ENCODE measurements around the gene ARHGEF40.

The ARHGEF40 gene

GRCh38 chr14:21063479-21063878 is 6.6 kb upstream of the ARHGEF40 start:
- Histone ChIP-seq H3K27ac (ENCODE audit: low read length) (no peak overlapping the region), H3K79me2 (ENCODE audit: insufficient read depth, low read length) (no peaks in the 10 kb centered on the region), H3K4me2 (ENCODE audit: insufficient read depth, low read length) (no peak overlapping the region), H3K36me3 (ENCODE audit: insufficient read depth, low read length) (no peaks in the 10 kb centered on the region), H2AFZ (ENCODE audit: low read depth, low read length) (no peak overlapping the region), H3K4me1 (ENCODE audit: insufficient read depth, low read length) (no peaks in the 10 kb centered on the region), H3K27me3 (ENCODE audit: insufficient read depth, low read length, poor library complexity) (peaks cover 32% of the 10 kb centered on the region), H3K9ac (ENCODE audit: low read depth, low read length) (no peak overlapping the region), H3K4me3 (ENCODE audit: low read depth in 1 of 2, low read length in 2 of 2) (no peak overlapping the region), H4K20me1 (ENCODE audit: insufficient read depth, low read length) (no peaks in the 10 kb centered on the region), H3K9me3 (ENCODE audit: insufficient read depth, low read length, severe bottlenecking) (no peaks in the 10 kb centered on the region)
- TF ChIP-seq, protein P1, sequence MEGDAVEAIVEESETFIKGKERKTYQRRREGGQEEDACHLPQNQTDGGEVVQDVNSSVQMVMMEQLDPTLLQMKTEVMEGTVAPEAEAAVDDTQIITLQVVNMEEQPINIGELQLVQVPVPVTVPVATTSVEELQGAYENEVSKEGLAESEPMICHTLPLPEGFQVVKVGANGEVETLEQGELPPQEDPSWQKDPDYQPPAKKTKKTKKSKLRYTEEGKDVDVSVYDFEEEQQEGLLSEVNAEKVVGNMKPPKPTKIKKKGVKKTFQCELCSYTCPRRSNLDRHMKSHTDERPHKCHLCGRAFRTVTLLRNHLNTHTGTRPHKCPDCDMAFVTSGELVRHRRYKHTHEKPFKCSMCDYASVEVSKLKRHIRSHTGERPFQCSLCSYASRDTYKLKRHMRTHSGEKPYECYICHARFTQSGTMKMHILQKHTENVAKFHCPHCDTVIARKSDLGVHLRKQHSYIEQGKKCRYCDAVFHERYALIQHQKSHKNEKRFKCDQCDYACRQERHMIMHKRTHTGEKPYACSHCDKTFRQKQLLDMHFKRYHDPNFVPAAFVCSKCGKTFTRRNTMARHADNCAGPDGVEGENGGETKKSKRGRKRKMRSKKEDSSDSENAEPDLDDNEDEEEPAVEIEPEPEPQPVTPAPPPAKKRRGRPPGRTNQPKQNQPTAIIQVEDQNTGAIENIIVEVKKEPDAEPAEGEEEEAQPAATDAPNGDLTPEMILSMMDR (IDR thresholded peaks at IDR 0.05; ENCODE audit: borderline replicate concordance, extremely low read depth, low read length, poor library complexity, severe bottlenecking) = no peak
- TF ChIP-seq EZH2 (IDR thresholded peaks at IDR 0.05; ENCODE audit: borderline replicate concordance, low read depth, low read length, severe bottlenecking) = no peak
- DNase-seq (no peak), ATAC-seq (ENCODE audit: insufficient read depth, low read depth) (no peak)

DNA sequence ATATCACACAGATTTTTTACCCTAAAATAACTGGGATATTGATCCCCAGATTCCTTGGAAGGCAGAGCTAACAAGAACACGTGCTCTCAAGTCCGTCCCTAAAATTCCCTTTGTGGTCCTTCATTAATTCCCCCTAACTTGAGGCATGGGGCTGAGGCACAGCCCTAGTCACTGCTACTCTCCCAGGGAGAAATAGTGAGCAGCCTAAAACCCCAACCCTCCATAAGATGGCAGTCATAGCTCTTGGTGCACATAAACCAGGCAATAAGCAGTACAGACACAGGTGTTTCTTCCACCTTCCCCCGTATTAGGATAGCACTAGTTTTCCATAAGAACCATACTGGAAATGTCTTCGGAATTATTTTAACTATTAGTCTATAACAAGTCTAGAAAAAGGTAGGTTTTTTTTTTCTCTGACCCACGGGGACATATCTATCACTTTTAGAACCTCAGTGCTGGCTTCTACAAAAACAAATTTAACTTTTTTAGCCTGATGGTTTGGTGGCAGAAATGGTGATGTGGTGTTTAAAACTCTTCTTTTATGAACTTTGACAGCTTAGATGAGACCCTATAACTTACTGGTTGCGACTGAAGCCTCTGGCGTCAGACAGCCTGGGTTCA is 3.1 kb upstream of the ARHGEF40 start:
- DNase-seq (no peak), ATAC-seq (ENCODE audit: insufficient read depth, low read depth) (no peak)
- no peak overlapping the region for H3K4me3 ChIP-seq (ENCODE audit: low read depth in 1 of 2, low read length in 2 of 2)
- no peaks in the 10 kb centered on the region for H3K79me2 ChIP-seq (ENCODE audit: insufficient read depth, low read length)
- H3K27me3 ChIP-seq (ENCODE audit: insufficient read depth, low read length, poor library complexity) = peaks cover 56% of the 10 kb centered on the region
- peaks cover 19% of the 10 kb centered on the region for H3K4me1 ChIP-seq (ENCODE audit: insufficient read depth, low read length)
- H3K4me2 ChIP-seq (ENCODE audit: insufficient read depth, low read length) = no peak overlapping the region
- no peak for TF ChIP-seq EZH2 (IDR thresholded peaks at IDR 0.05; ENCODE audit: borderline replicate concordance, low read depth, low read length, severe bottlenecking)
- TF ChIP-seq, protein P1 (IDR thresholded peaks at IDR 0.05; ENCODE audit: borderline replicate concordance, extremely low read depth, low read length, poor library complexity, severe bottlenecking) = peak; percentile 54
- H3K36me3 ChIP-seq (ENCODE audit: insufficient read depth, low read length) = no peaks in the 10 kb centered on the region
- H4K20me1 ChIP-seq (ENCODE audit: insufficient read depth, low read length) = peaks cover 18% of the 10 kb centered on the region; the same call in 1 of the 2 replicates
- H3K27ac ChIP-seq (ENCODE audit: low read length) = no peak overlapping the region
- H2AFZ ChIP-seq (ENCODE audit: low read depth, low read length) = no peak overlapping the region
- no peaks in the 10 kb centered on the region for H3K9me3 ChIP-seq (ENCODE audit: insufficient read depth, low read length, severe bottlenecking)
- H3K9ac ChIP-seq (ENCODE audit: low read depth, low read length) = no peak overlapping the region

DNA sequence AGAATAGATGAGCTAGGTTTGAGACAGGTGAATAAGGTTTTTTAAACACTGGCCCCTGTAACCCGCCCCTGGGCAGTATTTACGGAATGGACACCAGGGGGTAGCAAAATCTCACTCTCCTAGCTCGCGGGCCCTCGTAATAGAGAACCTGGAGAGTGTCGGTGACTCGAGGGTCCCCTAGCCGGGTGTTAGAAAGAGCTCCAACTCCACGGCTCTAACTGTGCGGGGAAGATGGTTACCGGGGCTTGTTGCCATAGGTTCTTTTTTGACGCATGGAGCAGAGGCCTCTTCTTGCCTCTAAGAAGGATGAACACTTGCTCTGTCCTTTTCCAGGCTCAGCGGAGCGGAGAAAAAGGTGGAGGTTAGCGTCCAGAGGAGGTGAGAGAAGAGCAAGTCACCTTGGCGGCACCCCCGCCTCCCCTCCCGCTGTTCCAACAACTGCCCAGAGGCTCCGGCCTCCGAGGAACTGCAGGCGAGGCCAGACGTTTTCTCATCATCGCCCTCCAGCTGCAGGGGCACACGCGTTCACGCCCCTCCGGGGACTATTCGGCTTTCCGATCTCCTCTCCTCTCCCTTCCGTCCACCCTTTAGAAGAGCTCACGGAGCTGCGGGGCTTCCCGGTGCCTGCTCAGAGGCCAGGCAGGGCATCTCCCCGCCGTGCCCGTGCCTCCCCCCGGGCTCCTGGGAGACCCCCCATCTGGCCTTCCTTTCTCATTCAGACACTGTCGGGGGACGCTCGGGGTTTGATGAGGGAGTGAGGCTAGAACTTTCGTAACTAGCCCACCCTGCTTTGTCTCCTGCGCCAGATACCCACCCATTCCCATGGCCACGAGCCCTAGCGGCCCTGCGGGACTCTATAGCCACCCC is 1.4 kb upstream of the ARHGEF40 start:
- Histone ChIP-seq H3K79me2 (ENCODE audit: insufficient read depth, low read length) (no peaks in the 10 kb centered on the region), H3K4me2 (ENCODE audit: insufficient read depth, low read length) (no peak overlapping the region), H3K9ac (ENCODE audit: low read depth, low read length) (no peak overlapping the region), H3K4me3 (ENCODE audit: low read depth in 1 of 2, low read length in 2 of 2) (no peak overlapping the region), H3K9me3 (ENCODE audit: insufficient read depth, low read length, severe bottlenecking) (no peaks in the 10 kb centered on the region), H3K36me3 (ENCODE audit: insufficient read depth, low read length) (no peaks in the 10 kb centered on the region), H3K27ac (ENCODE audit: low read length) (no peak overlapping the region), H3K4me1 (ENCODE audit: insufficient read depth, low read length) (peaks cover 23% of the 10 kb centered on the region), H2AFZ (ENCODE audit: low read depth, low read length) (no peak overlapping the region), H3K27me3 (ENCODE audit: insufficient read depth, low read length, poor library complexity) (peaks cover 59% of the 10 kb centered on the region), H4K20me1 (ENCODE audit: insufficient read depth, low read length) (peaks cover 24% of the 10 kb centered on the region; the same call in 1 of the 2 replicates)
- DNase-seq (peak; percentile 27), ATAC-seq (ENCODE audit: insufficient read depth, low read depth) (no peak)
- TF ChIP-seq EZH2 (IDR thresholded peaks at IDR 0.05; ENCODE audit: borderline replicate concordance, low read depth, low read length, severe bottlenecking) = no peak
- TF ChIP-seq, protein P1 (IDR thresholded peaks at IDR 0.05; ENCODE audit: borderline replicate concordance, extremely low read depth, low read length, poor library complexity, severe bottlenecking) = peak; percentile 54
